Sigmoid colon (tissue), 7 donors: ENCODE results near the gene STK25. TPM values are rescaled to one million over a fixed set of nuclear protein-coding genes. Genes with fewer than 3 reads are reported as not detected.
"Not testable (repeated sequence)": the region's sequence is repeated elsewhere in the genome, so short reads cannot be mapped to it uniquely, and the experiment has no call there.

Experiments
- DNase-seq: peaks from one replicate; pipeline ENCODE4 v3.0.0-alpha.2; 2019
- H3K27ac ChIP-seq, 4 donors: fragments of 200-600 bp; sonication (generic); one replicate each; pipeline ENCODE4 v1.5.1; 2016 to 2019; ENCODE audit warnings: mild to moderate bottlenecking in 1 of 4
- H3K27me3 ChIP-seq, 3 donors: fragments of 200-600 bp; sonication (generic); one replicate each; pipeline ENCODE4 v1.5.1; 2019; ENCODE audit warnings: mild to moderate bottlenecking in 1 of 3
- H3K36me3 ChIP-seq, 4 donors: fragments of 200-600 bp; sonication (generic); one replicate each; pipeline ENCODE4 v1.5.1; 2016 to 2019
- H3K4me1 ChIP-seq, 4 donors: fragments of 200-600 bp; sonication (generic); one replicate each; pipeline ENCODE4 v1.5.1; 2017 to 2019
- H3K4me3 ChIP-seq, 4 donors: fragments of 200-600 bp; sonication (generic); one replicate each; pipeline ENCODE4 v1.5.1; 2017 to 2019; ENCODE audit warnings: mild to moderate bottlenecking in 2 of 4, moderate library complexity in 1 of 4
- H3K9me3 ChIP-seq, 4 donors: fragments of 200-600 bp in 3 of 4; sonication (generic) in 3 of 4; one replicate each; pipeline versions ENCODE4 v1.5.1 to v1.6.1; 2013 to 2019
- CTCF ChIP-seq, 4 experiments: fragments of 450-650 bp in 3 of 4; fragments of 200-600 bp in 1 of 4; IDR thresholded peaks; one replicate each; pipeline ENCODE4 v1.5.1; 2016 to 2019; ENCODE audit warnings: antibody characterized with exemption in 4 of 4, mild to moderate bottlenecking in 3 of 4, moderate library complexity in 2 of 4
- EP300 ChIP-seq, 4 donors: sonication (generic); formaldehyde crosslinking; IDR thresholded peaks; one replicate each; pipeline ENCODE4 v1.6.1; 2017; ENCODE audit warnings: antibody characterized with exemption in 4 of 4
- POLR2A ChIP-seq, 2 donors: fragments of 450-650 bp; IDR thresholded peaks; one replicate each; pipeline ENCODE4 v1.6.1; 2016; ENCODE audit warnings: antibody characterized with exemption in 2 of 2, mild to moderate bottlenecking in 2 of 2, moderate library complexity in 2 of 2
- POLR2AphosphoS5 ChIP-seq, 4 donors: sonication (generic); formaldehyde crosslinking; IDR thresholded peaks; one replicate each; pipeline ENCODE4 v1.6.1; 2017; ENCODE audit warnings: antibody characterized with exemption in 4 of 4
- WGBS, 2 donors: extraction: QIAGEN DNeasy Blood & Tissue Kit; methylation state at CpG; one replicate each; pipeline ENCODE4 v1.1.7; 2013; 5-methylcytosine and 5-hydroxymethylcytosine counted together
- intact Hi-C: fragments of 100-400 bp; cut with DNase I; formaldehyde crosslinking; loops from one replicate; pipeline ENCODE4 v1.15.1; 2023
- polyA plus RNA-seq, 3 donors: library from polyadenylated mRNA; stranded (reverse); fragments of 200-250 nt; gene quantifications; one replicate each; pipeline ENCODE4 v1.2.3, GENCODE V29; 2013
- total RNA-seq, 4 donors: library from RNA; depleted of rRNA; stranded (reverse); fragments of >200 nt; gene quantifications; one replicate each; pipeline ENCODE4 v1.1.0, GENCODE V29; 2016
- donor health status: healthy with polysubstance abuse.
- donor health status: Bipolar disorder and iron deficiency.
- donor health status: healthy.

Gene STK25
- total and polyA plus RNA-seq, 7 donors: 77.7 to 266 (median 135) TPM

- WGBS, 2 donors: 91 to 96% methylated on average over 5 of the region's 5 CpGs
Observed at GRCh38 chr2:241458687-241459086, 49.7 kb downstream of the STK25 start.

DNA sequence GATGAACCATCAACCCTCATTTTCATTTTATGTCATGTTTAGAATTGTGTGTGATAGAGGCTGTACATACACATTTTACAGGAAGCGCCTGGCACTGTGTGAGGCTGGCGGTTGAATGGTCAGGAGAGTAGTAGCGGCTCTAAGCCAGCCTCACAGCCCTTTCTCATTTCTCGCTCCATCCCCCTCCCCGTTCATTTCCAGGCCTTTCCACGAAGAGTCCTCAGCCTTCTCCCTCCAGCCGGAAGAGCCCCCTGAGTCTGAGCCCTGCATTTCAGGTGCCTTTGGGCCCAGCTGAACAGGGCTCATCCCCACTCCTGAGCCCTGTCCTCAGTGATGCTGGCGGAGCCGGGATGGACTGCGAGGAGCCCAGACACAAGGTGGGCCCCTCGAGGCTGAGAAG lies 51.8 kb downstream of the STK25 start:
- Histone ChIP-seq H3K27me3 (no peaks in the 10 kb centered on the region), H3K27ac (no peak overlapping the region), H3K9me3 (no peaks in the 10 kb centered on the region), H3K4me1 (no peaks in the 10 kb centered on the region), H3K4me3 (no peak overlapping the region), H3K36me3 (no peaks in the 10 kb centered on the region)
- intact Hi-C loops: no loop called here
- TF ChIP-seq EP300 (IDR thresholded peaks at IDR 0.05) (no peak), POLR2AphosphoS5 (IDR thresholded peaks at IDR 0.05) (no peak), CTCF (IDR thresholded peaks at IDR 0.05) (no peak), POLR2A (IDR thresholded peaks at IDR 0.05) (no peak)
- WGBS, 2 donors: 83 to 91% methylated on average over 11 of the region's 11 CpGs
- DNase-seq: peak; percentile 25

More at GRCh38 chr2:241458687-241459086, 49.7 kb downstream of the STK25 start:
- no peak for TF ChIP-seq POLR2AphosphoS5 (IDR thresholded peaks at IDR 0.05)
- no peak for TF ChIP-seq POLR2A (IDR thresholded peaks at IDR 0.05)
- no peak for TF ChIP-seq CTCF (IDR thresholded peaks at IDR 0.05)
- TF ChIP-seq EP300 (IDR thresholded peaks at IDR 0.05): no peak
- no peak for DNase-seq
- intact Hi-C loops: no loop called here
- Histone ChIP-seq H3K27ac (no peak overlapping the region), H3K27me3 (no peaks in the 10 kb centered on the region), H3K9me3 (no peaks in the 10 kb centered on the region), H3K36me3 (peaks cover 0 to 7% (median 0%) of the 10 kb centered on the region in 4 donors), H3K4me1 (no peaks in the 10 kb centered on the region), H3K4me3 (no peak overlapping the region)

DNA sequence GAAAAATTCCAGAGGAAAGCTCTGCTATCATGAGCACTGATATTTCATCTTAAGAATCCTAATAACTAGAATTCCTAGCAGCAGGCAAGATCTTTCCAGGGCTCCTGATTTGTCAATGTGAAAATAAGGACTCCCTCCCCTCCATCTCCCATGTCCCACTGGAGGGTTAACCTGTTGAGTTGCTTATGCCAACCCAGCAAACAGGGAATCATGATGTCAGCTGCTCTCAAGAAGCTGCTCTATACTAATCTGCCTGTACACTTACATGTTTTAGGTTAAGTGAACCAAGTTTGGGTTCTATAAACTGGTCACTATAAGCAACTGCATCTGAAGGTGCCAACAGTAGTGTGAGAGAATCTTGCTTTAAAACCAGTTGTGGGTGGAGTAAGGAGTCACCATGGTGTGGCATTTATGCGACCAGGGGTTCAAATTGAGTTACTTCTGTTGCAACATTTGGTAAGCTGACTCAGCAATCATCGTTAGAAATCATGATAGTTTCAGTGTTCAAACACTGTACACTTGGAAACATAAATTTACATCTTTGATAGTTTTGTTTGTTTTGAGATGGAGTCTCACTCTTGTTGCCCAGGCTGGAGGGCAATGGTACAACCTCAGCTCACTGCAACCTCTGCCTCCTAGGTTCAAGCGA lies 53.4 kb downstream of the STK25 start:
- intact Hi-C loops: no loop called here
- H3K36me3 ChIP-seq: no peaks in the 10 kb centered on the region

GRCh38 chr2:241453919-241454318 lies 54.5 kb downstream of the STK25 start:
- H3K9me3 ChIP-seq, intact Hi-C loops, H3K27ac ChIP-seq, H3K27me3 ChIP-seq, H3K36me3 ChIP-seq, H3K4me1 ChIP-seq, H3K4me3 ChIP-seq: not testable (repeated sequence)
- 40 to 79% methylated on average over 9 of the region's 9 CpGs for WGBS, 2 donors
- DNase-seq: peak; percentile 21

More for the DNA sequence above, 53.4 kb downstream of the STK25 start:
- Histone ChIP-seq H3K27ac (no peak overlapping the region), H3K4me1 (no peaks in the 10 kb centered on the region), H3K27me3 (no peaks in the 10 kb centered on the region), H3K4me3 (no peak overlapping the region), H3K9me3 (no peaks in the 10 kb centered on the region)
- no peak for TF ChIP-seq CTCF (IDR thresholded peaks at IDR 0.05)
- no peak for TF ChIP-seq EP300 (IDR thresholded peaks at IDR 0.05)
- no peak for DNase-seq
- 67 to 80% methylated on average over 3 of the region's 3 CpGs for WGBS, 2 donors

DNA sequence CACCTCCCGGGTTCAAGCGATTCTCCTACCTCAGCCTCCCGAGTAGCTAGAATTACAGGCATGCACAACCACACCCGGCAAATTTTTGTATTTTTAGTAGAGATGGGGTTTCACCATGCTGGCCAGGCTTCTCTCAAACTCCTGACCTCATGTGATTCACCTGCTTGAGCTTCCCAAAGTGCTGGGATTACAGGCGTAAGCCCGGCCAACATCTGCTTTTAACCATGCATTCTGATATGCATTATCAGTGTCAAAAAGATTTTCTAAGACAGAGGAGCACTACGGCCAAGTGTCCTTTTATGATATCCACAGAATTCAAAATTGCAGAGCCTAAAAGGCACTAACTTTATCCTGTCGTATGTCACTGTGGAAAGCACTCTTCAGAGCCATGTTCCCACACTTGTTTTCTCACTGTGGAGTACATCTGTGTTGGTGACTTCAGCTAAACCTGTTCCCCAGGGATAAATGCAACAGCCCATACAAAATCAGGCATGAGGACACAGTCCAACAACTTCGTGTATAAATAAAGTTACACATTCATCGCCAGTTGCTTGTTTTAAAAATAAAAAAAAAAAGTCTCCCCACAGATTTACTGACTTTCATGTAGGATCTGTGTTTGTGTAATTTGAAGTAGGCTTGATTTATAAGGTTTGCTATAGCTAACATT lies 56.4 kb downstream of the STK25 start:
- H3K4me3 ChIP-seq: no peak overlapping the region
- peaks cover 0 to 3% (median 0%) of the 10 kb centered on the region in 4 donors for H3K36me3 ChIP-seq
- TF ChIP-seq CTCF (IDR thresholded peaks at IDR 0.05) (no peak), POLR2A (IDR thresholded peaks at IDR 0.05) (no peak)
- DNase-seq: no peak
- 84 to 85% methylated on average over 10 of the region's 10 CpGs for WGBS, 2 donors
- H3K4me1 ChIP-seq: no peaks in the 10 kb centered on the region
- intact Hi-C loops: no loop called here
- H3K9me3 ChIP-seq: no peaks in the 10 kb centered on the region
- H3K27ac ChIP-seq: no peak overlapping the region
- H3K27me3 ChIP-seq: no peaks in the 10 kb centered on the region

DNA sequence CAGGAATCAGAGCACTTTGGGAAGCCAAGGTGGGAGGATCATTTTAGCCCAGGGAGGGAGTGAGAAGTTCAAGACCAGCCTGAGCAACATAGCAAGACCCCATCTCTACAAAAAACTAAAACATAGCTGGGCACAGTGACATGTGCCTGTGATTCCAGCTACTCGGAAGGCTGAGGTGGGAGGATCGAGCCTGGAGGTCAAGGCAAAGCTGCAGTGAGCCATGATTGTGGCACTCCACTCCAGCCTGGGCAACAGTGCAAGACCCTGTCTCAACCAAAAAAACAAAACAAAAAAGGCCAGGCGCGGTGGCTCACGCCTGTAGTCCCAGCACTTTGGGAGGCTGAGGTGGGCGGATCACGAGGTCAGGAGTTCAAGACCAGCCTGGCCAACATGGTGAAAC lies 58.3 kb downstream of the STK25 start:
- H3K4me1 ChIP-seq, H3K27me3 ChIP-seq, intact Hi-C loops, H3K9me3 ChIP-seq, H3K27ac ChIP-seq, H3K4me3 ChIP-seq, DNase-seq: not testable (repeated sequence)
- H3K36me3 ChIP-seq: peaks cover 0 to 14% (median 5%) of the 10 kb centered on the region in 4 donors
- 83 to 93% methylated on average over 7 of the region's 7 CpGs for WGBS, 2 donors
